KMS-11 (cell line): ENCODE data around the gene LRRC43.
A peak's percentile ranks its signal among the peaks of the same experiment; 100 is the strongest.

ENCODE experiments used
- H2AFZ ChIP-seq: fragments of 200-600 bp; sonication (generic); 2 replicates; pipeline ENCODE4 v1.6.1; 2016; ENCODE audit warnings: antibody characterized with exemption, mixed run types, low read depth
- H3K27ac ChIP-seq: fragments of 200-600 bp; sonication (generic); 2 replicates; pipeline ENCODE4 v1.6.1; 2016; ENCODE audit warnings: mild to moderate bottlenecking, mixed run types
- H3K27me3 ChIP-seq: fragments of 200-600 bp; sonication (generic); 2 replicates; pipeline ENCODE4 v1.6.1; 2017; ENCODE audit warnings: mild to moderate bottlenecking, low read depth, mixed run types, moderate library complexity; ENCODE audit not compliant: insufficient read depth
- H3K36me3 ChIP-seq: fragments of 200-600 bp; sonication (generic); 2 replicates; pipeline ENCODE4 v1.6.1; 2017; ENCODE audit warnings: mild to moderate bottlenecking, mixed run types; ENCODE audit not compliant: insufficient read depth
- H3K4me1 ChIP-seq: fragments of 200-600 bp; sonication (generic); 2 replicates; pipeline ENCODE4 v1.6.1; 2016; ENCODE audit warnings: mild to moderate bottlenecking, low read depth, mixed run types; ENCODE audit not compliant: poor library complexity, severe bottlenecking
- H3K4me2 ChIP-seq: fragments of 200-600 bp; sonication (generic); 2 replicates; pipeline ENCODE4 v1.7.0; 2016; ENCODE audit warnings: mild to moderate bottlenecking, mixed run types
- H3K4me3 ChIP-seq: fragments of 200-600 bp; sonication (generic); IDR thresholded peaks from 2 replicates; pipeline ENCODE4 v1.6.1; 2017; ENCODE audit warnings: low read depth, low read length, mixed read lengths; ENCODE audit not compliant: insufficient read depth
- H3K79me2 ChIP-seq: fragments of 200-600 bp; sonication (generic); 2 replicates; pipeline ENCODE4 v1.6.1; 2016; ENCODE audit warnings: low read depth, mixed run types; ENCODE audit not compliant: insufficient read depth
- H3K9ac ChIP-seq: fragments of 200-600 bp; sonication (generic); 2 replicates; pipeline ENCODE4 v1.6.1; 2016; ENCODE audit warnings: mild to moderate bottlenecking, mixed run types
- H4K20me1 ChIP-seq: fragments of 200-600 bp; sonication (generic); 2 replicates; pipeline ENCODE4 v1.6.1; 2016; ENCODE audit warnings: mild to moderate bottlenecking, mixed run types; ENCODE audit not compliant: insufficient read depth
- TF ChIP-seq, protein P1 (sequence below): fragments of 200-600 bp; sonication (generic); conservative IDR thresholded peaks from 2 replicates; pipeline ENCODE4 v1.6.1; 2017; ENCODE audit warnings: low read depth, mild to moderate bottlenecking, antibody characterized with exemption, low read length, moderate library complexity, mixed read lengths

LRRC43 gene

DNA sequence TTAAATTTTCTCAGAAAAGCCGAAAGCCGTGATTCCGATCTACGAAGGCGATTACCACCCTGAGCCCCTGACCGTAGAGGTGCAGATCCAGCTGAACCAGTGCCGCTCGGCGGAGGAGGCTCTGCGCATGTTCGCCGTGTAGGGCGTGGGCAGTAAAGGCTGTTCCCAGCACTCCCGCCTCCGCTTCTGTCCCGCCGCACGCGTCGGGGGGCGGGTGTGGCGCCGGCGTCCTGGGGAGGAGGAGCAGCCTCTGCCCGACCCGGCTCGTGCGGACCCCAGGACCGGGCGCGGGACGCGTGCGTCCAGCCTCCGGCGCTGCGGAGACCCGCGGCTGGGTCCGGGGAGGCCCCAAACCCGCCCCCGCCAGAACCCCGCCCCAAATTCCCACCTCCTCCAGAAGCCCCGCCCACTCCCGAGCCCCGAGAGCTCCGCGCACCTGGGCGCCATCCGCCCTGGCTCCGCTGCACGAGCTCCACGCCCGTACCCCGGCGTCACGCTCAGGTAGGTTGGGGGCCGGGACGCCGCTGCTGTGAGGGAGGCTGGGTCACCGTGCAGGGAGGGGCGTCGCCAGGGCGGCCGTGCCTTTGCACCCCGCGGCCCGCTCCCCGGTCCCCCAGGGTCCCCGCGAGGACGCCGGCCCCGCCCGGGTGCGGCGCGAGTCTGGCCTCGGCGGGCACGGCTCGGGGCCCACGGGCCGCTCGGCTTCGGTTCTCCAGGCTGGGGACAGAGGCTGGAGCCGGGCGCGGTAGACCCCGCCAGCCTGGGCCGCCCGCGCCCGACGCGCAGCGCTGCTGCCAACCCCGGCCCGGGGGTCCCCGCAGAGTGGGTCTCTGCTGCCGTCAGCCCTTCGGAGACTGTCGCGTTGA is 20.6 kb downstream of the LRRC43 start, which contains the start of gene B3GNT4:
Gene B3GNT4 (plus strand): TSS at position 409 of the 866 bp plus-strand sequence. CDS start 910 bp downstream, outside the sequence.
- Histone ChIP-seq H3K9ac (no peak within 1 kb of the TSS), H3K36me3 (no peaks in the 10 kb centered on the region), H3K4me1 (peaks cover 6% of the 10 kb centered on the region), H3K4me3 (no peak within 1 kb of the TSS), H3K27me3 (no peaks in the 10 kb centered on the region), H3K27ac (no peak within 1 kb of the TSS), H3K4me2 (peak within 1 kb of the TSS; percentile 51), H4K20me1 (no peaks in the 10 kb centered on the region), H3K79me2 (no peaks in the 10 kb centered on the region), H2AFZ (peak within 1 kb of the TSS; percentile 59)
- TF ChIP-seq, protein P1, sequence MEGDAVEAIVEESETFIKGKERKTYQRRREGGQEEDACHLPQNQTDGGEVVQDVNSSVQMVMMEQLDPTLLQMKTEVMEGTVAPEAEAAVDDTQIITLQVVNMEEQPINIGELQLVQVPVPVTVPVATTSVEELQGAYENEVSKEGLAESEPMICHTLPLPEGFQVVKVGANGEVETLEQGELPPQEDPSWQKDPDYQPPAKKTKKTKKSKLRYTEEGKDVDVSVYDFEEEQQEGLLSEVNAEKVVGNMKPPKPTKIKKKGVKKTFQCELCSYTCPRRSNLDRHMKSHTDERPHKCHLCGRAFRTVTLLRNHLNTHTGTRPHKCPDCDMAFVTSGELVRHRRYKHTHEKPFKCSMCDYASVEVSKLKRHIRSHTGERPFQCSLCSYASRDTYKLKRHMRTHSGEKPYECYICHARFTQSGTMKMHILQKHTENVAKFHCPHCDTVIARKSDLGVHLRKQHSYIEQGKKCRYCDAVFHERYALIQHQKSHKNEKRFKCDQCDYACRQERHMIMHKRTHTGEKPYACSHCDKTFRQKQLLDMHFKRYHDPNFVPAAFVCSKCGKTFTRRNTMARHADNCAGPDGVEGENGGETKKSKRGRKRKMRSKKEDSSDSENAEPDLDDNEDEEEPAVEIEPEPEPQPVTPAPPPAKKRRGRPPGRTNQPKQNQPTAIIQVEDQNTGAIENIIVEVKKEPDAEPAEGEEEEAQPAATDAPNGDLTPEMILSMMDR = no peak

DNA sequence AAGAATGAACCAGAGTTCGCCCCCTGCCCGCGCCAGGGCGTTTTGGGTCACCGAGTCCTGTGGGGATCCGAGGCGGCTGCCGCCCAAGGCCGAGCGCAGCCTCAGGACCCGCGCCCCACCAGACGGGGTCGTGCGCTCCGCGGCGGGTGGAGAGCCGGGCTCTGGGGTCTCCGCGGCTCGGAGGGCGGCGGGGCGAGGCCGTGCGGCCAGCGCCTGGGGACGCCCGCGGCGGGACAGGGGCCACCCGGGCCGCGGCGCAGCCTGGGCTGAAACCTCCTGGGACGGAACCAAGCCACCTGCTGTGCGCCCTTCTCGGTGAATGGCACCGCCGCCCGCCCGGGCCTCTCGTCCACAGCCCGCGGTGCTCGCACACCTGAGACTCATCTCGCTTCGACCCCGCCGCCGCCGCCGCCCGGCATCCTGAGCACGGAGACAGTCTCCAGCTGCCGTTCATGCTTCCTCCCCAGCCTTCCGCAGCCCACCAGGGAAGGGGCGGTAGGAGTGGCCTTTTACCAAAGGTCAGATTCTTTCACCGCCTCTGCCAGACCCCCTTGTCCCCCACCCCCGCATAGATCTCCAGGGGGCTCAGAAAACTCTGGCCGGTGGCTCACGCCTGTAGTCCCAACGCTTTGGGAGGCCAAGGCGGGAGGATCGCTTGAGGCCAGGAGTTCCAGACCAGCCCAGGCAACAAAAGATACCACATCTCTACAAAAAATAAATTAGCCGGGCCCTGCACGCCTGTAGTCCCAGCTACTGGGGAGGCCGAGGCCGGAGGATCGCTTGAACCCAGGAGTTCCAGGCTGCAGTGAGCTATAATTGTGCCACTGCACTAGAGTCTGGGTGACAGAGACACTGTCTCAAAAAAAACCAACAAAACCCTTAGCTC is 21.5 kb downstream of the LRRC43 start:
- H3K27ac ChIP-seq = no peak overlapping the region
- peaks cover 6% of the 10 kb centered on the region for H3K4me1 ChIP-seq
- no peaks in the 10 kb centered on the region for H3K27me3 ChIP-seq
- no peak overlapping the region for H3K4me3 ChIP-seq
- peak overlapping the region; percentile 34; the same call in 1 of the 2 replicates for H2AFZ ChIP-seq
- no peaks in the 10 kb centered on the region for H3K36me3 ChIP-seq
- TF ChIP-seq, protein P1 = no peak
- no peak overlapping the region for H3K4me2 ChIP-seq
- H3K79me2 ChIP-seq = no peaks in the 10 kb centered on the region
- no peaks in the 10 kb centered on the region for H4K20me1 ChIP-seq
- no peak overlapping the region for H3K9ac ChIP-seq

DNA sequence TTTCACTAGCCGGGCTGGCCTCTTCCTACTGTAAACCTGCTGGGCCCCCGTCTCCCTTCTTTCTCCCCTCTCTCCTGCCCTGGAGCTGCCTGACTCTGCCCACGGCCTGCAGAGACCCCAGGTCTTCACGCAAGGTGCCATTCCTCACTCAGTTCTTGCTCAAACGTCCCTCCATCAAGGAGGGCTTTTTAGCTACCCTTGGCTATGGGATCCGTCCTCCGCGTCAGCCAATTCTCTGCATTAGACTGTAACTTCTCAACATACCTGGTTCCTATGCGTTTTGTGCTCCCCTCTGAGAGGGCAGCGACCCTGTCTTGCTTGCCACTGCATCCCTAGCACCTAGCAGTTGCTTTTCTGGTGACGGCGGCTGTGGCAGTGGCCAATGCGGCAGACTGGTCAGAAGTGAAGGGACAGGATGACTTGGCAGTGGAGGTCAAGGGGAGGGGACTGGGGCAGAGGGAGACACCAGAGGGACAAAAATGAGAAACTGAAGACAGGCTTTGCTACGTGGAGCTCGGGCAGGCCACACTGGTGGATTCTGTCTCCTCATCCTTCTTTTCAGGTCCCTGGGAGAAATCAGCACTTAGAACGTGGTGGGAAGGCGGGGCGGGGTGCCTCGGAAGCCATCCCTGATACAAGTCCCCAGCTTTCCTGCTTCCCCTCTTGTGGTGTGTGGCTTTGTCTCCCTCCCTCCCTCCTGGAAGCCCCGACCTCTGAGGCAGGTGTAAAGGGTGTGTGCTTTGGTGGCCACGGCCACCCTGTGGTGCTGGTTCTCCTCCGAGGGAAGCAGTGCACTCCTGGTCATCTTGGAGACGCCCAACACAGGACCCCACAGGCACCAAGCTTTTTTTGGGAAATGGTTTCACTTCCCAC is 22.4 kb downstream of the LRRC43 start:
- TF ChIP-seq, protein P1 = no peak
- no peak overlapping the region for H2AFZ ChIP-seq
- peaks cover 6% of the 10 kb centered on the region for H3K4me1 ChIP-seq
- H4K20me1 ChIP-seq = no peaks in the 10 kb centered on the region
- no peak overlapping the region for H3K4me3 ChIP-seq
- no peaks in the 10 kb centered on the region for H3K36me3 ChIP-seq
- H3K79me2 ChIP-seq = no peaks in the 10 kb centered on the region
- H3K9ac ChIP-seq = no peak overlapping the region
- H3K27me3 ChIP-seq = no peaks in the 10 kb centered on the region
- H3K27ac ChIP-seq = no peak overlapping the region
- H3K4me2 ChIP-seq = no peak overlapping the region
